Endothelial cell of umbilical vein (primary cell): ENCODE results near the gene TMEM178B. TPM values are rescaled to one million over a fixed set of nuclear protein-coding genes. Genes with fewer than 3 reads are reported as not detected.

Source experiments
- BruUV-seq: library from RNA; stranded (reverse); fragments of 400-500 nt; replicated peaks from 2 replicates; lab custom pipeline; 2021; lab: Mats Ljungman, UMichigan
- CTCF ChIA-PET: fragments of 300-600, 350-600 bp; sonication (Branson Sonifier 250); formaldehyde crosslinking; loops from one replicate; lab custom pipeline; 2021; ENCODE audit warnings: antibody characterized with exemption, inconsistent platforms; lab: Charles Lee
- POLR2A ChIA-PET: fragments of 300-600, 350-600 bp; sonication (Branson Sonifier 250); formaldehyde crosslinking; loops from one replicate; lab custom pipeline; 2021; ENCODE audit warnings: antibody characterized with exemption, inconsistent platforms; lab: Charles Lee
- DNase-seq: peaks from one replicate; pipeline ENCODE4 v3.0.0-alpha.2; 2011; ENCODE audit warnings: low read depth, low spot score
- FAIRE-seq: peaks from 2 replicates; lab custom pipeline; 2011; peaks lifted over from hg19 to GRCh38; lab: Jason Lieb, UNC
- H2AFZ ChIP-seq: 2 replicates; pipeline ENCODE4 v1.6.0; 2012; ENCODE audit warnings: low read depth, low read length, control low read depth, inconsistent platforms
- H3K27ac ChIP-seq: 2 replicates; pipeline ENCODE4 v1.5.1; 2011; ENCODE audit warnings: low read depth, mild to moderate bottlenecking, control low read depth, low read length, moderate library complexity; ENCODE audit not compliant: insufficient read depth
- H3K27me3 ChIP-seq, 2 experiments: 2 replicates each; pipeline versions ENCODE4 v1.6.0 to v1.6.1; 2011; ENCODE audit warnings: low read length in 2 of 2, mixed read lengths in 1 of 2; ENCODE audit not compliant: control insufficient read depth in 2 of 2, insufficient read depth in 2 of 2
- H3K36me3 ChIP-seq, 2 experiments: 2 replicates in 1 of 2; 3 replicates in 1 of 2; pipeline ENCODE4 v1.5.1; 2011; ENCODE audit warnings: low read length in 2 of 2, mild to moderate bottlenecking in 1 of 2, moderate library complexity in 1 of 2; ENCODE audit not compliant: control insufficient read depth in 2 of 2, insufficient read depth in 2 of 2; ENCODE audit errors: extremely low read depth in 1 of 2
- H3K4me1 ChIP-seq: 3 replicates; pipeline ENCODE4 v1.5.1; 2011; ENCODE audit warnings: mild to moderate bottlenecking, low read length; ENCODE audit not compliant: control insufficient read depth, insufficient read depth; ENCODE audit errors: extremely low read depth
- H3K4me2 ChIP-seq: 2 replicates; pipeline ENCODE4 v1.6.1; 2011; ENCODE audit warnings: low read length, control low read depth, mixed read lengths; ENCODE audit not compliant: insufficient read depth
- H3K4me3 ChIP-seq, 3 experiments: fragments of 200-600 bp in 1 of 3; sonication (generic), shearing (Covaris generic) in 1 of 3; replicated peaks in 1 of 3; 2 replicates each; pipeline ENCODE4 v1.5.1; 2011 to 2016; ENCODE audit warnings: control low read depth in 3 of 3, low read length in 3 of 3, mild to moderate bottlenecking in 2 of 3, inconsistent platforms in 1 of 3, low read depth in 1 of 3, moderate library complexity in 1 of 3; ENCODE audit not compliant: insufficient read depth in 1 of 3
- H3K79me2 ChIP-seq: 2 replicates; pipeline ENCODE4 v1.6.0; 2012; ENCODE audit warnings: low read length, inconsistent platforms; ENCODE audit not compliant: control insufficient read depth, insufficient read depth
- H3K9ac ChIP-seq: replicated peaks from 2 replicates; pipeline ENCODE3; 2011; ENCODE audit warnings: low read length, control low read depth; ENCODE audit not compliant: insufficient read depth; ENCODE audit errors: extremely low read depth
- H3K9me1 ChIP-seq: replicated peaks from 3 replicates; pipeline ENCODE4 v1.6.0; 2011; ENCODE audit warnings: mild to moderate bottlenecking, low read length; ENCODE audit not compliant: control insufficient read depth, insufficient read depth; ENCODE audit errors: extremely low read depth
- H3K9me3 ChIP-seq: replicated peaks from 2 replicates; pipeline ENCODE4 v1.5.1; 2012; ENCODE audit warnings: low read length, inconsistent platforms; ENCODE audit not compliant: control insufficient read depth, insufficient read depth
- H4K20me1 ChIP-seq: replicated peaks from 2 replicates; pipeline ENCODE3; 2011; ENCODE audit warnings: mild to moderate bottlenecking, low read length; ENCODE audit not compliant: control insufficient read depth, insufficient read depth; ENCODE audit errors: extremely low read depth
- CTCF ChIP-seq, 2 donors: IDR thresholded peaks; 1 replicate in 1 of 2; 2 replicates in 1 of 2; pipeline ENCODE4 v1.5.1; 2011; ENCODE audit warnings: low read length in 2 of 2, mild to moderate bottlenecking in 2 of 2, moderate library complexity in 2 of 2, control low read depth in 1 of 2, inconsistent platforms in 1 of 2, low read depth in 1 of 2; ENCODE audit not compliant: insufficient read depth in 1 of 2; ENCODE audit errors: extremely low read depth in 1 of 2
- EZH2 ChIP-seq: IDR thresholded peaks from 2 replicates; pipeline ENCODE4 v1.6.1; 2012; ENCODE audit warnings: borderline replicate concordance, low read depth, mild to moderate bottlenecking, moderate library complexity, low read length, inconsistent platforms; ENCODE audit not compliant: severe bottlenecking
- FOS ChIP-seq: IDR thresholded peaks from 2 replicates; pipeline ENCODE4 v1.6.1; 2011; ENCODE audit warnings: mild to moderate bottlenecking, low read length, moderate library complexity, borderline replicate concordance; ENCODE audit not compliant: insufficient read depth
- GATA2 ChIP-seq: IDR thresholded peaks from 2 replicates; pipeline ENCODE4 v1.7.0; 2011; ENCODE audit warnings: low read depth, mild to moderate bottlenecking, moderate library complexity, mixed read lengths, low read length; ENCODE audit not compliant: insufficient read length, insufficient read depth
- JUN ChIP-seq: IDR thresholded peaks from 2 replicates; pipeline ENCODE4 v1.6.1; 2011; ENCODE audit warnings: borderline replicate concordance, low read depth; ENCODE audit not compliant: insufficient read length, insufficient read depth
- MAX ChIP-seq: IDR thresholded peaks from 2 replicates; pipeline ENCODE4 v1.6.1; 2011; ENCODE audit not compliant: insufficient read depth, insufficient read length
- MYC ChIP-seq: IDR thresholded peaks from one replicate; pipeline ENCODE4 v1.6.1; 2011; ENCODE audit warnings: mild to moderate bottlenecking, low read depth, low read length
- POLR2A ChIP-seq: IDR thresholded peaks from 2 replicates; pipeline ENCODE4 v1.6.1; 2012; ENCODE audit warnings: low read depth, mild to moderate bottlenecking, control low read depth, low read length
- POLR2AphosphoS5 ChIP-seq: IDR thresholded peaks from 2 replicates; pipeline ENCODE4 v1.6.1; 2012; ENCODE audit warnings: low read depth, mild to moderate bottlenecking, control low read depth, low read length, moderate library complexity; ENCODE audit not compliant: insufficient read depth
- dilution Hi-C: fragments of 300-500 bp; cut with MboI; formaldehyde crosslinking; loops from one replicate; pipeline ENCODE4 v1.15.0; 2019; ENCODE audit warnings: low sequenced_read_pairs; ENCODE audit not compliant: extremely low pct_ligation_motif_present
- intact Hi-C: fragments of 100-400 bp; cut with micrococcal nuclease; formaldehyde crosslinking; loops from one replicate; pipeline ENCODE4 v1.10.0; 2022
- polyA plus RNA-seq, 4 experiments: library from polyadenylated mRNA; depleted of rRNA in 3 of 4; stranded (reverse) in 3 of 4; unstranded in 1 of 4; fragments of >200 nt; gene quantifications; 2 replicates each; pipeline versions ENCODE4 v1.2.1 to v1.2.3, GENCODE V29; 2011 to 2012; ENCODE audit warnings: missing spikeins in 1 of 4
- total RNA-seq: library from RNA; stranded (reverse); gene quantifications from 2 replicates; pipeline ENCODE4 v1.2.3, GENCODE V29; 2021

Gene TMEM178B
- total and polyA plus RNA-seq, 2 donors (not counting 3 experiments of a cell fraction or from before 2014, with no cell fraction given): not detected

GRCh38 chr7:141160246-141160860 is 86.5 kb downstream of the TMEM178B start:
- CTCF ChIA-PET: no interaction called here
- TF ChIP-seq CTCF (IDR thresholded peaks at IDR 0.05; ENCODE audit: extremely low read depth in 1 of 2, insufficient read depth in 1 of 2, low read depth in 1 of 2, low read length in 2 of 2) (no peak), POLR2AphosphoS5 (no peak), MAX (no peak), FOS (no peak), EZH2 (no peak), GATA2 (no peak), POLR2A (no peak), MYC (no peak), JUN (no peak)
- Histone ChIP-seq H3K9ac (no peak overlapping the region), H3K4me1 (no peaks in the 10 kb centered on the region), H3K4me2 (no peak overlapping the region), H3K4me3 (no peak overlapping the region), H3K27ac (no peak overlapping the region), H3K9me3 (peaks cover 2% of the 10 kb centered on the region), H3K79me2 (no peaks in the 10 kb centered on the region), H3K36me3 (no peaks in the 10 kb centered on the region), H3K9me1 (no peaks in the 10 kb centered on the region), H2AFZ (no peak overlapping the region), H4K20me1 (no peaks in the 10 kb centered on the region), H3K27me3 (no peaks in the 10 kb centered on the region)
- POLR2A ChIA-PET: no interaction called here
- intact Hi-C loops (no loop called here), dilution Hi-C loops (no loop called here)
- no TSS peak for BruUV-seq
- FAIRE-seq (no peak), DNase-seq (no peak)
